NCI-H2196 treated with DMSO at 0.1 percent for 48 hours (cell line): ENCODE data around the gene KRT7.
"Not testable (repeated sequence)": the region's sequence is repeated elsewhere in the genome, so short reads cannot be mapped to it uniquely, and the experiment has no call there.

Experiments used
- DNase-seq: peaks from one replicate; lab custom pipeline; 2025; ENCODE audit not compliant: unreplicated experiment; lab: John Stamatoyannopoulos, UW

The KRT7 gene

GRCh38 chr12:52277486-52278245, 44.6 kb downstream of the KRT7 start:
- no peak for DNase-seq

GRCh38 chr12:52278575-52279421, 45.8 kb downstream of the KRT7 start:
- DNase-seq: peak; percentile 63

- no peak for DNase-seq
Observed at GRCh38 chr12:52279422-52280318, 46.6 kb downstream of the KRT7 start.

GRCh38 chr12:52280319-52280795, 47.3 kb downstream of the KRT7 start:
- peak; percentile 62 for DNase-seq

GRCh38 chr12:52280796-52281560, 47.9 kb downstream of the KRT7 start:
- DNase-seq: peak; percentile 19

GRCh38 chr12:52284562-52285171, 51.6 kb downstream of the KRT7 start:
- no peak for DNase-seq

GRCh38 chr12:52285172-52285745, 52.2 kb downstream of the KRT7 start:
- no peak for DNase-seq

GRCh38 chr12:52285851-52286530, 52.9 kb downstream of the KRT7 start:
- no peak for DNase-seq

GRCh38 chr12:52286857-52287785, 54.1 kb downstream of the KRT7 start:
- DNase-seq: not testable (repeated sequence)

- DNase-seq: not testable (repeated sequence)
Observed at GRCh38 chr12:52287816-52288805, 55.1 kb downstream of the KRT7 start.

- DNase-seq: not testable (repeated sequence)
Observed at GRCh38 chr12:52290483-52291134, 57.6 kb downstream of the KRT7 start.

GRCh38 chr12:52291267-52291935, 58.4 kb downstream of the KRT7 start, which contains the start of gene KRT81:
TSS of gene KRT81 (minus strand) at chr12:52291534. CDS start at chr12:52291465, 69 bp downstream.
- DNase-seq: no peak

GRCh38 chr12:52293926-52294325, 60.9 kb downstream of the KRT7 start:
- no peak for DNase-seq

- no peak for DNase-seq
Observed at GRCh38 chr12:52294803-52295202, 61.8 kb downstream of the KRT7 start.

GRCh38 chr12:52295663-52296062, 62.6 kb downstream of the KRT7 start:
- no peak for DNase-seq
